H1 (cell line): Measurements from ENCODE around the gene PEPD. TPM values are rescaled to one million over a fixed set of nuclear protein-coding genes. Genes with fewer than 3 reads are reported as not detected.

ENCODE experiments used
- CTCF ChIA-PET: fragments of 300-600 bp; sonication (Branson Sonifier 250); formaldehyde crosslinking; loops from one replicate; lab custom pipeline; 2021; ENCODE audit not compliant: partially characterized antibody; lab: Charles Lee
- POLR2A ChIA-PET: fragments of 300-600 bp; sonication (Branson Sonifier 250); formaldehyde crosslinking; loops from one replicate; lab custom pipeline; 2021; ENCODE audit warnings: inconsistent platforms; ENCODE audit not compliant: partially characterized antibody; lab: Charles Lee
- DNase-seq, 2 experiments: peaks; one replicate each; pipeline versions ENCODE4 v3.0.0 to v3.0.0-alpha.2; 2010 to 2022; ENCODE audit warnings: low spot score in 2 of 2, low read depth in 1 of 2, mixed read lengths in 1 of 2
- FAIRE-seq: peaks from 2 replicates; lab custom pipeline; 2011; peaks lifted over from hg19 to GRCh38; lab: Jason Lieb, UNC
- H2AFZ ChIP-seq: 2 replicates; pipeline ENCODE4 v1.8.1; 2012; ENCODE audit warnings: low read length, inconsistent platforms
- H2AK5ac ChIP-seq: 2 replicates; pipeline ENCODE4 v1.6.1; 2013; ENCODE audit warnings: low read depth, low read length
- H2BK120ac ChIP-seq: replicated peaks from 2 replicates; pipeline ENCODE3; 2013; ENCODE audit warnings: low read depth, low read length, inconsistent platforms
- H2BK12ac ChIP-seq: 2 replicates; pipeline ENCODE4 v1.6.1; 2013; ENCODE audit warnings: low read depth, low read length
- H2BK15ac ChIP-seq: 2 replicates; pipeline ENCODE4 v1.6.1; 2013; ENCODE audit warnings: low read length
- H2BK20ac ChIP-seq: 2 replicates; pipeline ENCODE4 v1.6.1; 2013; ENCODE audit warnings: low read length
- H2BK5ac ChIP-seq: 2 replicates; pipeline ENCODE4 v1.6.1; 2013; ENCODE audit warnings: low read depth, low read length
- H3K14ac ChIP-seq: 2 replicates; pipeline ENCODE4 v1.6.1; 2013; ENCODE audit warnings: inconsistent platforms; ENCODE audit not compliant: insufficient read length
- H3K18ac ChIP-seq: 2 replicates; pipeline ENCODE4 v1.6.1; 2013; ENCODE audit warnings: low read length; ENCODE audit errors: extremely low read depth
- H3K23ac ChIP-seq: 2 replicates; pipeline ENCODE4 v1.6.1; 2013; ENCODE audit warnings: inconsistent platforms; ENCODE audit not compliant: insufficient read length
- H3K23me2 ChIP-seq: 2 replicates; pipeline ENCODE4 v1.6.1; 2013; ENCODE audit warnings: low read depth, low read length
- H3K27ac ChIP-seq: 2 replicates; pipeline ENCODE4 v1.6.1; 2011; ENCODE audit warnings: low read depth, low read length, inconsistent platforms
- H3K27me3 ChIP-seq, 4 experiments: replicated peaks in 1 of 4; 1 replicate in 1 of 4; 2 replicates in 3 of 4; pipeline versions ENCODE4 v1.6.1 to v1.8.1; 2011 to 2013; ENCODE audit warnings: low read length in 3 of 4, mild to moderate bottlenecking in 3 of 4, inconsistent platforms in 2 of 4, mixed read lengths in 2 of 4, moderate library complexity in 1 of 4; ENCODE audit not compliant: control insufficient read depth in 3 of 4, insufficient read depth in 3 of 4; ENCODE audit errors: extremely low read depth in 1 of 4
- H3K36me3 ChIP-seq, 4 experiments: 2 replicates each; pipeline versions ENCODE4 v1.6.1 to v1.8.1; 2011 to 2013; ENCODE audit warnings: mild to moderate bottlenecking in 4 of 4, low read length in 3 of 4, moderate library complexity in 2 of 4, control low read depth in 1 of 4, inconsistent platforms in 1 of 4; ENCODE audit not compliant: insufficient read depth in 4 of 4, control insufficient read depth in 2 of 4
- H3K4ac ChIP-seq: replicated peaks from 2 replicates; pipeline ENCODE3; 2013; ENCODE audit warnings: low read length, low read depth, mixed read lengths, inconsistent platforms; ENCODE audit not compliant: insufficient read length
- H3K4me1 ChIP-seq, 4 experiments: replicated peaks in 1 of 4; 1 replicate in 1 of 4; 2 replicates in 3 of 4; pipeline versions ENCODE4 v1.6.1 to v1.8.1; 2011 to 2013; ENCODE audit warnings: low read length in 3 of 4, inconsistent platforms in 2 of 4, mixed read lengths in 1 of 4; ENCODE audit not compliant: insufficient read depth in 4 of 4, control insufficient read depth in 3 of 4
- H3K4me2 ChIP-seq, 2 experiments: 2 replicates each; pipeline versions ENCODE4 v1.6.1 to v1.8.1; 2011 to 2013; ENCODE audit warnings: low read depth in 2 of 2, low read length in 2 of 2, control low read depth in 1 of 2, inconsistent platforms in 1 of 2, mild to moderate bottlenecking in 1 of 2; ENCODE audit not compliant: insufficient read depth in 1 of 2
- H3K4me3 ChIP-seq, 4 experiments: fragments of 200-600, 300-600 bp in 1 of 4; sonication (generic), shearing (Covaris generic), sonication (Bioruptor Twin) in 1 of 4; 2 replicates each; pipeline versions ENCODE4 v1.5.1 to v1.8.1; 2011 to 2016; ENCODE audit warnings: low read length in 4 of 4, low read depth in 3 of 4, control low read depth in 2 of 4, inconsistent platforms in 2 of 4, mild to moderate bottlenecking in 2 of 4, mixed read lengths in 1 of 4, moderate library complexity in 1 of 4; ENCODE audit not compliant: insufficient read depth in 2 of 4; ENCODE audit errors: extremely low read depth in 1 of 4
- H3K56ac ChIP-seq: replicated peaks from 2 replicates; pipeline ENCODE3; 2013; ENCODE audit warnings: low read depth, mild to moderate bottlenecking, mixed read lengths, low read length, inconsistent platforms; ENCODE audit not compliant: insufficient read length
- H3K79me1 ChIP-seq: 2 replicates; pipeline ENCODE4 v1.6.1; 2013; ENCODE audit warnings: low read depth, low read length, control low read depth
- H3K79me2 ChIP-seq, 2 experiments: 2 replicates each; pipeline versions ENCODE4 v1.6.1 to v1.8.1; 2012 to 2013; ENCODE audit warnings: low read length in 2 of 2, mild to moderate bottlenecking in 2 of 2, inconsistent platforms in 1 of 2; ENCODE audit not compliant: insufficient read depth in 2 of 2, control insufficient read depth in 1 of 2
- H3K9ac ChIP-seq, 4 experiments: replicated peaks in 1 of 4; 1 replicate in 1 of 4; 2 replicates in 3 of 4; pipeline versions ENCODE4 v1.6.1 to v1.8.1; 2011 to 2013; ENCODE audit warnings: low read depth in 3 of 4, low read length in 3 of 4, control low read depth in 2 of 4, mild to moderate bottlenecking in 2 of 4, moderate library complexity in 2 of 4, inconsistent platforms in 1 of 4; ENCODE audit errors: extremely low read depth in 1 of 4
- H3K9me3 ChIP-seq, 2 experiments: 2 replicates each; pipeline versions ENCODE4 v1.6.1 to v1.8.1; 2012 to 2013; ENCODE audit warnings: mild to moderate bottlenecking in 2 of 2, moderate library complexity in 2 of 2, control low read depth in 1 of 2, inconsistent platforms in 1 of 2, low read depth in 1 of 2, low read length in 1 of 2, mixed read lengths in 1 of 2; ENCODE audit not compliant: insufficient read depth in 2 of 2
- H4K20me1 ChIP-seq, 2 experiments: replicated peaks in 1 of 2; 2 replicates each; pipeline versions ENCODE3 to v1.8.1; 2011 to 2013; ENCODE audit warnings: inconsistent platforms in 2 of 2, low read length in 2 of 2, mild to moderate bottlenecking in 1 of 2; ENCODE audit not compliant: insufficient read depth in 2 of 2, control insufficient read depth in 1 of 2
- H4K5ac ChIP-seq: 2 replicates; pipeline ENCODE4 v1.6.1; 2013; ENCODE audit warnings: low read length, low read depth, mixed read lengths, inconsistent platforms; ENCODE audit not compliant: insufficient read length
- H4K8ac ChIP-seq: 2 replicates; pipeline ENCODE4 v1.8.0; 2013; ENCODE audit warnings: mild to moderate bottlenecking, moderate library complexity, low read length, inconsistent platforms; ENCODE audit not compliant: insufficient read depth; ENCODE audit errors: extremely low read depth
- H4K91ac ChIP-seq: replicated peaks from 2 replicates; pipeline ENCODE3; 2013; ENCODE audit warnings: low read length, mixed read lengths, inconsistent platforms; ENCODE audit not compliant: insufficient read length
- POLR2A ChIP-seq, 2 experiments: IDR thresholded peaks; 1 replicate in 1 of 2; 2 replicates in 1 of 2; pipeline ENCODE4 v1.6.1; 2011; ENCODE audit warnings: low read depth in 2 of 2, low read length in 2 of 2, mild to moderate bottlenecking in 2 of 2; ENCODE audit errors: control extremely low read depth in 1 of 2
- WGBS, 2 experiments: shearing (Covaris generic) in 1 of 2; methylation state at CpG; one replicate each; pipeline versions ENCODE4 v1.1.6 to v1.1.7; 2013 to 2015; ENCODE audit warnings: low lambda C conversion rate in 2 of 2, mixed read lengths in 2 of 2, inconsistent platforms in 1 of 2, low coverage in 1 of 2, missing lambda C conversion rate in 1 of 2; ENCODE audit not compliant: insufficient replicate concordance in 2 of 2, insufficient coverage in 1 of 2, insufficient read length in 1 of 2; ENCODE audit errors: extremely low coverage in 1 of 2, missing lambda C conversion rate in 1 of 2; 5-methylcytosine and 5-hydroxymethylcytosine counted together
- polyA plus RNA-seq, 7 experiments: library from polyadenylated mRNA; depleted of rRNA in 3 of 7; stranded (reverse) in 5 of 7; unstranded in 2 of 7; fragments of >200 nt in 5 of 7; fragments of 200-250 nt in 2 of 7; gene quantifications; 1 replicate in 5 of 7; 2 replicates in 1 of 7; 4 replicates in 1 of 7; pipeline versions ENCODE4 v1.2.1 to v1.2.3, GENCODE V29; 2011 to 2013; ENCODE audit warnings: missing spikeins in 2 of 7, mixed read lengths in 2 of 7
- total RNA-seq: library from RNA; stranded (reverse); fragmentation: NEBNext Ultra II Directional; extraction: Animal tissue kit (Norgen Biotek cat#: 25700); gene quantifications from 2 replicates; pipeline ENCODE4 v1.2.1, GENCODE V29; 2021

PEPD gene
- total and polyA plus RNA-seq, 2 of the 8 experiments (the other 6 are each of a cell fraction or from before 2014, with no cell fraction given), result 84.1 to 178 TPM

DNA sequence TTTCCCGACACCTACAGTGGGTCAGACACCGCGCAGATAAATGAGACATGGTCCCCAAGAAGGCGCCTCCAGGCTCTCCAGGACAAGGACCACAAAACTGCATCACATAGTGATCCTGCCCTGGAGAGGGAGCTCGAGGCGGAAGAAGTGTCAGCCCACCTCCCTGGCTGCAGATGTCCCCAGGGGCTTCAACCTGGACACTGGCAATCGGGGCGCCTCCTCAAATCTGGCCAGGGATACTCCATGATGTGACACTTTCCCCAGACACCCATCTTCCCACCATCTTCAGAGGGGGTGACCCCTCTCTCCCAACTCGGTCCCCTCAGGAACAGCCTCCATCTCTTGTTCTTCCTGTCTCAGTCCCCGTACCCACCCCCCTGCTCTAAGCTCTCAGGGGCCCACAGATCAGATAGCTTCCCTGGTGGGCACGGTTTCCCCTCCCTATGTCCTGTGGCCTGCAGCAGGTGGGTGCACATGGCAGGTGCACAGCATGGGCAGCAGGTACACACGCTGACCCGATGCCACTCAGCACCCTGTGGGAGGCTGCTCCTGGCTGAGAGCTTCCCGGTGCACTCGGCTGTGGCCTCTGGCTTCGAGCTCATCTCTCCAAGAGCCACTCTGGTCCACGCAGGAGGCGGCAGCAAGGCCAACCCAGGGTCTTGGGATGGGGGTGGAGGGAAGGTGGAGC, 61.2 kb downstream of the PEPD start:
- no peaks in the 10 kb centered on the region for H3K79me2 ChIP-seq
- no peak overlapping the region for H3K23ac ChIP-seq
- H3K27ac ChIP-seq, result no peak overlapping the region
- no peak overlapping the region for H3K4me2 ChIP-seq
- no peak overlapping the region for H3K14ac ChIP-seq
- peaks cover 0 to 12% of the 10 kb centered on the region in 2 experiments for H4K20me1 ChIP-seq
- 82% methylated on average over 18 of the region's 18 CpGs; no CpG with 5 or more reads in 1 of the 2 experiments for WGBS, 2 experiments
- H3K36me3 ChIP-seq, result peaks cover 0 to 7% (median 0%) of the 10 kb centered on the region in 4 experiments; a peak in 5 of 8 replicates
- no peaks in the 10 kb centered on the region for H3K79me1 ChIP-seq
- no peaks in the 10 kb centered on the region; a peak in 1 of 7 replicates for H3K27me3 ChIP-seq
- H3K18ac ChIP-seq, result no peak overlapping the region
- ChIA-PET CTCF (interaction anchor here (0.5 to 1.5 kb wide), 3 partner anchors 28 to 311 kb away, joined by 3 to 4 read pairs (median 3); no protein-coding TSS in a partner anchor), POLR2A (interaction anchor here (1.7 kb wide), 1 partner anchor 12 kb away, joined by 5 read pairs; no protein-coding TSS in a partner anchor)
- peaks cover 8% of the 10 kb centered on the region; the same call in 1 of the 2 replicates for H3K23me2 ChIP-seq
- FAIRE-seq (no peak), DNase-seq (no peak)
- H4K91ac ChIP-seq, result no peak overlapping the region
- H3K56ac ChIP-seq, result no peak overlapping the region
- no peaks in the 10 kb centered on the region for H3K4me1 ChIP-seq
- H4K8ac ChIP-seq, result no peak overlapping the region
- no peak overlapping the region for H2BK120ac ChIP-seq
- no peak overlapping the region for H4K5ac ChIP-seq
- H2BK5ac ChIP-seq, result no peak overlapping the region
- H2AFZ ChIP-seq, result no peak overlapping the region
- H3K4me3 ChIP-seq, result no peak overlapping the region
- no peaks in the 10 kb centered on the region for H3K9me3 ChIP-seq
- no peak overlapping the region for H3K9ac ChIP-seq
- no peak overlapping the region for H2AK5ac ChIP-seq
- H2BK20ac ChIP-seq, result no peak overlapping the region
- H2BK15ac ChIP-seq, result no peak overlapping the region
- no peak overlapping the region for H2BK12ac ChIP-seq
- no peak overlapping the region for H3K4ac ChIP-seq
- TF ChIP-seq POLR2A (IDR thresholded peaks at IDR 0.05; ENCODE audit: control extremely low read depth in 1 of 2, low read depth in 2 of 2, low read length in 2 of 2), result no peak
